ENCODE measurements around the gene LHX4. TPM values are rescaled to one million over a fixed set of nuclear protein-coding genes. Genes with fewer than 3 reads are reported as not detected.
A peak's percentile ranks its signal among the peaks of the same experiment; 100 is the strongest.

Gene LHX4
- total RNA-seq, 4 donors from 2014 or later = 0.08 to 1.2 (median 0.31) TPM

DNA sequence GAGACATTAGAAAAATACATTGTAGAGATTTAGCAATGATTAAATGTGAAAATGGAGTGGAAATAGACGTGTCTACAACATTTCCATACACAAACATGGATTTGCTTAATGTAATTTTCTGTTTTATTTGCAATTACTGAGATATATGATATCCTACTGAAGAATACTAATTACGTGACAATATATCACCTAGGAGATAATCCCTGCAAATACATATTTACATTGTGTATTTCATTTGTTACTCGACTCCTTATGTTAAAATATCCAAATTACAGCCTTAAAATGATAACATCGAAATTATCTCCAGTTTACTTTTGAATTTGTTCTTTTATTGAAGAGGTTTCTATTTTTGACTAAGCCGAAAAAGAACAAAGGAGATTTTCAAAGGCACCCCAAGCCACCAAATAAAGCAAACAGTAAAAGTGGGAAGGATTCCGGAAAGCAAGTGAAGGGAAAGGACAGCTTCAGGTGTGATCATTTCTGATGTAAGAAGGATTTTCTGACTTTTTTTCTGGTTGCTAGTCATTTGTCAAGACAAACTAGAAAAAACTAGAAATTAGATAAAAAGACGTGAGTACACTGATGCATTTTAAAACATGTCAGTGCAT, 7.9 kb downstream of the LHX4 start:
- 25% methylated on average over 7 of the region's 7 CpGs for WGBS
- no peak for DNase-seq (ENCODE audit: low spot score in 2 of 2)

DNA sequence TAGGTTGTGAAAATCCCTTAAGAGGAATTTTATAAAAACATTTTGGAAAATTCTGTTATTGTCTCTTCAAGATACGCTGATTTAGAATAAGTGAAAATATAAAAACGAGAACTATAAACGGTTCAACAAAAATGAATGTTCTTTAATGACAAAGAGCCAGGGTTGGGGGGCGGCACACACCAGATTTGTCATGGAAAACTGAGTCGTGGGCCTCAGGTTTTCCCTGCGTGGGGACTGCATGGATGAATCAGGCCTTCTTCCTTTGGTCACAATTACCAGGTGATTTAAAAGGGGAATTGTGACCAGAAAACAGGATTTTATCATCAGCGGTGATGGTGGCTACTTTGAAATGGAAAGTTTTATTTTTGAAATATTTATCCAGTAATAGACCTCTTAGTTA, 8.6 kb downstream of the LHX4 start:
- H3K27ac ChIP-seq = no peak overlapping the region
- no peaks in the 10 kb centered on the region for H3K36me3 ChIP-seq
- H3K4me1 ChIP-seq = peaks cover 26% of the 10 kb centered on the region
- peaks cover 99% of the 10 kb centered on the region for H3K27me3 ChIP-seq
- TF ChIP-seq CTCF (IDR thresholded peaks at IDR 0.05) = no peak
- no peak for TF ChIP-seq EP300 (IDR thresholded peaks at IDR 0.05)
- TF ChIP-seq POLR2AphosphoS5 (IDR thresholded peaks at IDR 0.05) = no peak
- TF ChIP-seq POLR2A (IDR thresholded peaks at IDR 0.05) = no peak
- 31% methylated on average over 7 of the region's 7 CpGs for WGBS
- peak in 1 of 2 donors; percentile 1 for DNase-seq (ENCODE audit: low spot score in 2 of 2)
- no peaks in the 10 kb centered on the region for H3K9me3 ChIP-seq
- H3K4me3 ChIP-seq = no peak overlapping the region

More for the DNA sequence above, 7.9 kb downstream of the LHX4 start:
- Histone ChIP-seq H3K4me3 (no peak overlapping the region), H3K4me1 (peaks cover 33% of the 10 kb centered on the region), H3K36me3 (no peaks in the 10 kb centered on the region), H3K9me3 (no peaks in the 10 kb centered on the region), H3K27ac (no peak overlapping the region), H3K27me3 (peaks cover 99% of the 10 kb centered on the region)
- TF ChIP-seq EP300 (IDR thresholded peaks at IDR 0.05) (no peak), POLR2AphosphoS5 (IDR thresholded peaks at IDR 0.05) (no peak), POLR2A (IDR thresholded peaks at IDR 0.05) (no peak), CTCF (IDR thresholded peaks at IDR 0.05) (no peak)

DNA sequence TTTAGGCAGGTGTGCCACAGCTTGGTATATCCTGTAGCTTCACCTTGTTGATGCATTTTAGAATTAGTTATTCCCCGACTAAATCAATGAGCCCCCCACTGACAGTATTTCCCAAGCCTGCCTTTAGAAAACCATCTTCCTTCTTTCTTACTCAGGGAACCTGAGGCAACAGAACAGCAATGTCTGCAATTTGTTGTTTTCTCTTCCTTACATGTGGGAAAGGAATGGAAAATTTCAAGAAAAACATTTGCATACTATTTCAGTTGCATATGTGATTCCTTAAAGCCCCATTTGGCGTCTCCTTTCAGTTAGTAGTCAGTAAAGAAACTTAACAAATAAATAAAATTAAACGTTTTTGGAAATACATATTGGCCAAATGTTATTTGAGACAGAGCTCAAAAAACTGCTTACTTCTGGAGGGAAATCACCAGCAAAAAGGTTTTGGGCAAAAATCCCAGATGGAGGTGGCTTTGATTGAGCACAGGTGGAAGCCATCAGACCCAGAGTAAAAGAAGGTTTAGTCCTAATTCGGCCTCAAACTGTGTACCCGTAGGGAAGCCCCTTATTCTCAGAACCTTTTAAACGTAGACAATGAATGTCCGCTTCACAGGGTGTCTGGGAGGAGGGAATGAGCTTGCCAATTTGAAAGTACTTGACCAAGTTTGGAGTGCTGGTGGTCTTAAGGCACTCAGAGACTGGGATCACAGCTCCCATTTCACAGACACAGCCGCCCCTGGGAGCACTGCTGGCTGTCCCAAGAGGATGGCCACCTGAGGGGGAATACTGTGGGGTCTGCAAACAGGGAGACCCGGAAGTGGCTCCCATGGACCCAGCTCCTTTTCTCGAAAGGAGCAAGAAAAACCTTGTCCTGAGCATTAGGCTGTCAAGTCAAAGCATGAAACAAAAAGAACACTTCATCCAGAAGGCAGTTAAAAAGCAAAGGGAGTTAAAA, 9.4 kb downstream of the LHX4 start:
- Histone ChIP-seq H3K9me3 (no peaks in the 10 kb centered on the region), H3K27me3 (peaks cover 99% of the 10 kb centered on the region), H3K27ac (no peak overlapping the region), H3K4me3 (no peak overlapping the region), H3K36me3 (no peaks in the 10 kb centered on the region), H3K4me1 (peaks cover 19% of the 10 kb centered on the region)
- no peak for TF ChIP-seq EP300 (IDR thresholded peaks at IDR 0.05)
- DNase-seq (ENCODE audit: low spot score in 2 of 2) = peak in 1 of 2 donors; percentile 30
- 16% methylated on average over 10 of the region's 10 CpGs for WGBS

DNA sequence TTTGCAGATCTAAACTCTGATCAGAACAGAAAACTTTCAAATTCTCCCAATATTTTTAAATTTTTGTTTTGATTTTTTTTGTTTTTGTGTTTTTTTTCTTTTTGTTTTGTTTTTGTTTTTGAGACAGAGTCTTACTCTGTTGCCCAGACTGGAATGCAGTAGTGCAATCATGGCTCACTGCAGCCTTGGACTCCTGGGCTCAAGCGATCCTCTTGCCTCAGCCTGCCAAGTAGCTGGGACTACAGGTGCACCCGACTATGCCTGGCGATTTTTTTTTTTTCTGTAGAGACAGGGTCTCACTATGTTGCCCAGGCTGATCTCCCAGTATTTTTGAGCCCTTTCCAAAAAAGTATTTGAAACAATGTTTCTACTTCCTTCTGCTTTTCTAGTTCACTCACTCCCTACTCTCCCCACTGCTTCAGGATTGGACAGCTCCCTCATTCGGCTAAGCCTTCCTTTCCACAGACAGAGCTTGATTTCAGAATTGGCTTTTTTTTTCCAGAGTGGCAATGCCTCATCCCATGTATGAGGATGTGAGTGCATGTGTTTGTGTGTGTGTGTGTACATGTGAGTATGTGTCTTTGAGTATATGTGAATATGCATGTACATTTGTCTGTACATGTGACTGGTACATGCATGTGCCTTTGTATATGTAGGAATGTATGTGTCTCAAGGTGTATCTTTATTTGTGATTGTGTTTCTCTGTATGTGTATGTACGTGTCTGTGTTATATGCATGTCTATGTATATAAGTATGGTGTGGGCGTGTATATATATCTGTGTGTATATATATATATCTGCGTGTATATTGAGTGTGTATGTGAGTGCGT, 11.9 kb downstream of the LHX4 start:
- 64% methylated on average over 8 of the region's 8 CpGs for WGBS
- no peak for DNase-seq (ENCODE audit: low spot score in 2 of 2)

More for the DNA sequence above, 11.9 kb downstream of the LHX4 start:
- Histone ChIP-seq H3K4me1 (no peaks in the 10 kb centered on the region), H3K36me3 (no peaks in the 10 kb centered on the region), H3K9me3 (no peaks in the 10 kb centered on the region), H3K4me3 (no peak overlapping the region), H3K27ac (no peak overlapping the region), H3K27me3 (peaks cover 81% of the 10 kb centered on the region)
- TF ChIP-seq EP300 (IDR thresholded peaks at IDR 0.05) (no peak), POLR2AphosphoS5 (IDR thresholded peaks at IDR 0.05) (no peak), CTCF (IDR thresholded peaks at IDR 0.05) (no peak)

Data from suprapubic skin (tissue), 4 donors.